Measurements from ENCODE around the gene TMEM222.

The TMEM222 gene

GRCh38 chr1:27322569-27323240 is 742 bp downstream of the TMEM222 start:
- TF ChIP-seq GATA2 (IDR thresholded peaks at IDR 0.05; ENCODE audit: low read depth, low read length) = no peak
- TF ChIP-seq GATA3 (IDR thresholded peaks at IDR 0.05; ENCODE audit: low read depth, low read length) = no peak

- TF ChIP-seq GATA3 (IDR thresholded peaks at IDR 0.05; ENCODE audit: low read depth, low read length) = no peak
- TF ChIP-seq GATA2 (IDR thresholded peaks at IDR 0.05; ENCODE audit: low read depth, low read length) = no peak
Observed at GRCh38 chr1:27325286-27325685, 3.3 kb downstream of the TMEM222 start.

- TF ChIP-seq GATA3 (IDR thresholded peaks at IDR 0.05; ENCODE audit: low read depth, low read length) (no peak), GATA2 (IDR thresholded peaks at IDR 0.05; ENCODE audit: low read depth, low read length) (no peak)
Observed at GRCh38 chr1:27327964-27328363, 6.0 kb downstream of the TMEM222 start.

GRCh38 chr1:27330786-27331185 is 8.8 kb downstream of the TMEM222 start:
- no peak for TF ChIP-seq GATA3 (IDR thresholded peaks at IDR 0.05; ENCODE audit: low read depth, low read length)
- no peak for TF ChIP-seq GATA2 (IDR thresholded peaks at IDR 0.05; ENCODE audit: low read depth, low read length)

- TF ChIP-seq GATA3 (IDR thresholded peaks at IDR 0.05; ENCODE audit: low read depth, low read length) (no peak), GATA2 (IDR thresholded peaks at IDR 0.05; ENCODE audit: low read depth, low read length) (no peak)
Observed at GRCh38 chr1:27331426-27331825, 9.5 kb downstream of the TMEM222 start.

GRCh38 chr1:27331922-27332321 is 10.0 kb downstream of the TMEM222 start:
- TF ChIP-seq GATA2 (IDR thresholded peaks at IDR 0.05; ENCODE audit: low read depth, low read length) = no peak

GRCh38 chr1:27332536-27333281 is 10.7 kb downstream of the TMEM222 start:
- no peak for TF ChIP-seq GATA3 (IDR thresholded peaks at IDR 0.05; ENCODE audit: low read depth, low read length)
- TF ChIP-seq GATA2 (IDR thresholded peaks at IDR 0.05; ENCODE audit: low read depth, low read length) = no peak

- no peak for TF ChIP-seq GATA2 (IDR thresholded peaks at IDR 0.05; ENCODE audit: low read depth, low read length)
Observed at GRCh38 chr1:27333717-27334279, 11.8 kb downstream of the TMEM222 start.

- TF ChIP-seq GATA3 (IDR thresholded peaks at IDR 0.05; ENCODE audit: low read depth, low read length) (no peak), GATA2 (IDR thresholded peaks at IDR 0.05; ENCODE audit: low read depth, low read length) (no peak)
Observed at GRCh38 chr1:27335506-27336422, 13.8 kb downstream of the TMEM222 start.

- TF ChIP-seq GATA3 (IDR thresholded peaks at IDR 0.05; ENCODE audit: low read depth, low read length) (no peak), GATA2 (IDR thresholded peaks at IDR 0.05; ENCODE audit: low read depth, low read length) (no peak)
Observed at GRCh38 chr1:27336756-27337155, 14.8 kb downstream of the TMEM222 start.

GRCh38 chr1:27338751-27339150 is 16.8 kb downstream of the TMEM222 start:
- TF ChIP-seq GATA2 (IDR thresholded peaks at IDR 0.05; ENCODE audit: low read depth, low read length) (no peak), GATA3 (IDR thresholded peaks at IDR 0.05; ENCODE audit: low read depth, low read length) (no peak)

- TF ChIP-seq GATA2 (IDR thresholded peaks at IDR 0.05; ENCODE audit: low read depth, low read length) = no peak
Observed at GRCh38 chr1:27339213-27339612, 17.2 kb downstream of the TMEM222 start.

GRCh38 chr1:27341525-27342252 is 19.7 kb downstream of the TMEM222 start, which contains the start of gene SYTL1:
Gene SYTL1, plus strand, starts transcription at chr1:27342022. Its CDS starts 3,313 bp downstream, at chr1:27345335.
- TF ChIP-seq GATA2 (IDR thresholded peaks at IDR 0.05; ENCODE audit: low read depth, low read length) (no peak), GATA3 (IDR thresholded peaks at IDR 0.05; ENCODE audit: low read depth, low read length) (no peak)
